ENCODE measurements around the gene KCNQ4.

The KCNQ4 gene

GRCh38 chr1:40802742-40803113 is 19.1 kb downstream of the KCNQ4 start:
- H3K27me3 ChIP-seq (ENCODE audit: control insufficient read depth in 1 of 2, insufficient read depth in 2 of 2, low read length in 2 of 2), result no peaks in the 10 kb centered on the region
- no peaks in the 10 kb centered on the region for H3K9me3 ChIP-seq (ENCODE audit: low read length)
- no peak overlapping the region for H3K9ac ChIP-seq (ENCODE audit: low read length)
- peaks cover 74% of the 10 kb centered on the region for H3K4me1 ChIP-seq (ENCODE audit: insufficient read depth, low read length)
- H3K27ac ChIP-seq (ENCODE audit: low read depth, low read length), result peak overlapping the region; percentile 84
- no peaks in the 10 kb centered on the region for H3K36me3 ChIP-seq (ENCODE audit: insufficient read depth, low read length)
- no peak overlapping the region for H3K4me3 ChIP-seq (ENCODE audit: low read depth in 1 of 2, low read length in 2 of 2)

DNA sequence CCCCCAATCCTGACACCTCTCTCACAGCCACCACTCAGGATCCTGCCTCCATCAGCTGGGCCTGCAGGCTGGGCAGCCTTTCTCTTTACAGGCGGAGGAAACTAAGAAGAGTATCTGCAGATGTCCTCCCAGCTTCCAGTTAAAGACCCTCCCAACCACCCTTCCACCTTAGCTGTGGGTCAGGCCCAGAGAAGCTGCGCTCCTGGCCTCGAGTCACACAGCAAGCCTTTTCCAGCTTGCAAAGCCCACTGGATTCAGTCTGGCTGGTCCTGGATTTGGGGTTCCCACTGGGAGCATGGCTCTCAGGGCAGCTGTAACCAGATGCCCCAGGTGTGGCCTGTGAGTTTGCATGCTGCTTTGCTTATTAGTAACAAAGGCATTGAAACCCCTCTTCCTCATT is 19.9 kb downstream of the KCNQ4 start:
- H3K4me1 ChIP-seq (ENCODE audit: insufficient read depth, low read length), result peaks cover 74% of the 10 kb centered on the region
- H3K27me3 ChIP-seq (ENCODE audit: control insufficient read depth in 1 of 2, insufficient read depth in 2 of 2, low read length in 2 of 2), result no peaks in the 10 kb centered on the region
- peak overlapping the region; percentile 84 for H3K27ac ChIP-seq (ENCODE audit: low read depth, low read length)
- H3K9ac ChIP-seq (ENCODE audit: low read length), result no peak overlapping the region
- no peak overlapping the region for H3K4me3 ChIP-seq (ENCODE audit: low read depth in 1 of 2, low read length in 2 of 2)
- H3K9me3 ChIP-seq (ENCODE audit: low read length), result no peaks in the 10 kb centered on the region
- no peaks in the 10 kb centered on the region for H3K36me3 ChIP-seq (ENCODE audit: insufficient read depth, low read length)

GRCh38 chr1:40803902-40804301 is 20.3 kb downstream of the KCNQ4 start:
- Histone ChIP-seq H3K9me3 (ENCODE audit: low read length) (no peaks in the 10 kb centered on the region), H3K9ac (ENCODE audit: low read length) (no peak overlapping the region), H3K36me3 (ENCODE audit: insufficient read depth, low read length) (no peaks in the 10 kb centered on the region), H3K27ac (ENCODE audit: low read depth, low read length) (no peak overlapping the region), H3K27me3 (ENCODE audit: control insufficient read depth in 1 of 2, insufficient read depth in 2 of 2, low read length in 2 of 2) (no peaks in the 10 kb centered on the region), H3K4me1 (ENCODE audit: insufficient read depth, low read length) (peaks cover 72% of the 10 kb centered on the region), H3K4me3 (ENCODE audit: low read depth in 1 of 2, low read length in 2 of 2) (no peak overlapping the region)

DNA sequence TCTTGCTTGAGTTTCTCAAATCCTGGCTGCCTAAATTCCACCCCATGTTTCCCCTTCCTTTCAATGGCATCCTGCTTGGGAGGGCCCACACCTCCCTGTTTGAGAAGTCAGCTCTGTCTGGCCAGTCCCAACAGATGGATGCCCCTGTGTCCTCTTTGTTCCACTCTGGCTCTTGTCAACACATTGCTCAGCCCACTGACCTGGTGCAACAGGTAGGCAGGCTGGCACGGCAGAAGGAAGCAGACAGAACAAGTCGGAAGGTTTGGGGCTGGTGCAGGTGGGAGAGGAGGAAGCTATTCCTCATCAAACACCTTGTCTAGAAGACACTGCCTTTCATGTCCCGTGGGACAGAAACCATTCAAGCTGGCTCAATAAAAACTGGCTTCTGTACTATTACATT is 22.7 kb downstream of the KCNQ4 start:
- no peak overlapping the region for H3K4me3 ChIP-seq (ENCODE audit: low read depth in 1 of 2, low read length in 2 of 2)
- H3K27me3 ChIP-seq (ENCODE audit: control insufficient read depth in 1 of 2, insufficient read depth in 2 of 2, low read length in 2 of 2), result no peaks in the 10 kb centered on the region
- no peaks in the 10 kb centered on the region for H3K9me3 ChIP-seq (ENCODE audit: low read length)
- H3K9ac ChIP-seq (ENCODE audit: low read length), result no peak overlapping the region
- H3K36me3 ChIP-seq (ENCODE audit: insufficient read depth, low read length), result no peaks in the 10 kb centered on the region
- peak overlapping the region; percentile 69 for H3K27ac ChIP-seq (ENCODE audit: low read depth, low read length)
- peaks cover 49% of the 10 kb centered on the region for H3K4me1 ChIP-seq (ENCODE audit: insufficient read depth, low read length)

DNA sequence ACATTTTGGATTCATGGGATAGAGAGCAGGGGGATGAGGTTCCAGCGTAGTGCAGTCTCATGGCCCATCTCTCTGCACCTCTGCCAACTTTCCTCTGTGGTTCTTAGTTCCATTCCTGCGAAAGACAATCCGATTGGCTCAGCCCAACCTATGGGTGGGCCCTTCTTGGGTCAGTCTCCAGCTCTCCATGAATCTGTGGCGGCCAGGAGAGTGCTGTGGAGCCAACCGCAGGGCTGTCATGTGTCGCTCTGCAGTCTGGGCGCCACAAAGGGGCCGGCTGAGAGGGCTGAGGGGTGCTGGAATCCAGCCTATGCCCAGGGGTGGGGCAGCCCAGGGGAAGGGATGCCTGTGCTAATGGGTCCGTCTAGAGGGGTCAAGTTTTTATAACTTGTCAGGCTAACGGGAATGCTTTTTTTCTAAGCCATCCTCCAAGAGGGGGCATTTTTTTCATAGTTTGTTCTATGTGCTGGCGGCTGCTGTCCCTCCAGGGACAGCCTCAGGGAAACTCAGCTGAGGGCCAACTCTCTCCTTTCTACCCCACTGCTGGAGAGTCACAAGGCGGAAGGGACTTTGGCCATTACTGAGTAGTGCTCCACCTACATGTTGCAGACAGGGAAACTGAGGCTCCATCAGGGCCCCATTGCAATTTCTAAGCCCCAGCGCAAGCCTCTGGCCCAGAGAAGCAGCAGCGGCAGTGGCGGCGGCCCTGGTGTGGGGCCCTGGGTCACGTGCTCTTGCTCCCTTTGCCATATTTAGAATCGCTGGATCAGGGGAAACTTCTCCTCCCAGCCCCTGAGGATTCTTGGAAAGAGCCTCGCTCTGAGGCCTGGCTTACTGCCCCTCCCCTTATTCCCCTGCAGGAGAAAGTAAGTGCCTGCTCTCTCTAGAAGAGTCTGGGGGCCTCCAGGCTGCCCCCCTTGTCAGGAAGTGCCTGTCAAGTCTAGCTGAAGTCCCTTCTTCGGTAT is 23.4 kb downstream of the KCNQ4 start:
- Histone ChIP-seq H3K9ac (ENCODE audit: low read length) (no peak overlapping the region), H3K27me3 (ENCODE audit: control insufficient read depth in 1 of 2, insufficient read depth in 2 of 2, low read length in 2 of 2) (no peaks in the 10 kb centered on the region), H3K9me3 (ENCODE audit: low read length) (no peaks in the 10 kb centered on the region), H3K4me1 (ENCODE audit: insufficient read depth, low read length) (peaks cover 41% of the 10 kb centered on the region), H3K27ac (ENCODE audit: low read depth, low read length) (peak overlapping the region; percentile 69), H3K4me3 (ENCODE audit: low read depth in 1 of 2, low read length in 2 of 2) (peak overlapping the region in 1 of 2 donors; percentile 31), H3K36me3 (ENCODE audit: insufficient read depth, low read length) (no peaks in the 10 kb centered on the region)

GRCh38 chr1:40808002-40808401 is 24.4 kb downstream of the KCNQ4 start:
- Histone ChIP-seq H3K9ac (ENCODE audit: low read length) (no peak overlapping the region), H3K27me3 (ENCODE audit: control insufficient read depth in 1 of 2, insufficient read depth in 2 of 2, low read length in 2 of 2) (no peaks in the 10 kb centered on the region), H3K27ac (ENCODE audit: low read depth, low read length) (peak overlapping the region; percentile 69), H3K36me3 (ENCODE audit: insufficient read depth, low read length) (no peaks in the 10 kb centered on the region), H3K4me3 (ENCODE audit: low read depth in 1 of 2, low read length in 2 of 2) (no peak overlapping the region), H3K9me3 (ENCODE audit: low read length) (no peaks in the 10 kb centered on the region), H3K4me1 (ENCODE audit: insufficient read depth, low read length) (peaks cover 35% of the 10 kb centered on the region)

- Histone ChIP-seq H3K9me3 (ENCODE audit: low read length) (no peaks in the 10 kb centered on the region), H3K9ac (ENCODE audit: low read length) (no peak overlapping the region), H3K27ac (ENCODE audit: low read depth, low read length) (no peak overlapping the region), H3K27me3 (ENCODE audit: control insufficient read depth in 1 of 2, insufficient read depth in 2 of 2, low read length in 2 of 2) (no peaks in the 10 kb centered on the region), H3K36me3 (ENCODE audit: insufficient read depth, low read length) (no peaks in the 10 kb centered on the region), H3K4me3 (ENCODE audit: low read depth in 1 of 2, low read length in 2 of 2) (no peak overlapping the region), H3K4me1 (ENCODE audit: insufficient read depth, low read length) (peaks cover 35% of the 10 kb centered on the region)
Observed at GRCh38 chr1:40808444-40808843, 24.9 kb downstream of the KCNQ4 start.

- no peaks in the 10 kb centered on the region for H3K27me3 ChIP-seq (ENCODE audit: control insufficient read depth in 1 of 2, insufficient read depth in 2 of 2, low read length in 2 of 2)
- no peaks in the 10 kb centered on the region for H3K36me3 ChIP-seq (ENCODE audit: insufficient read depth, low read length)
- no peak overlapping the region for H3K4me3 ChIP-seq (ENCODE audit: low read depth in 1 of 2, low read length in 2 of 2)
- H3K9ac ChIP-seq (ENCODE audit: low read length), result no peak overlapping the region
- peaks cover 35% of the 10 kb centered on the region for H3K4me1 ChIP-seq (ENCODE audit: insufficient read depth, low read length)
- H3K9me3 ChIP-seq (ENCODE audit: low read length), result no peaks in the 10 kb centered on the region
- no peak overlapping the region for H3K27ac ChIP-seq (ENCODE audit: low read depth, low read length)
Observed at GRCh38 chr1:40808909-40809308, 25.3 kb downstream of the KCNQ4 start.

DNA sequence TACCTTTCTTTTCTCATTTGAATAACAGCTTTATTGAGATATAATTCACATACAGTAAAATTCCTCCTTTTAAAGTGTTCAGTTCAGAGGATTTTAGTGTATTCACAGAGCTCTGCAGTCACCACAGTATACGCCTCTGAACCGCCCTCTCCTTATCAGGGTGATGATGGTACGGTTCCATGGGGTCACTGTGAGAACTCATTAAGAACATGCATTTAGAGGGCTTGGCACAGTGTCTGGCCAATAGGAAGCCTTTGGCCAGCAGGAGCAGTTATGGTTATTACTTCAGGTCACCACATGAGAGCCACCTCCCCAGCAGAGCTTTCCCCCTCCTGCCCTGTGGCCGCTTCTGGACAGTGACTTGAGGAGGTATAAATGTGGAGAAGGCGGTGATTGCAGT is 27.3 kb downstream of the KCNQ4 start:
- Histone ChIP-seq H3K4me1 (ENCODE audit: insufficient read depth, low read length) (peaks cover 26% of the 10 kb centered on the region), H3K27me3 (ENCODE audit: control insufficient read depth in 1 of 2, insufficient read depth in 2 of 2, low read length in 2 of 2) (no peaks in the 10 kb centered on the region), H3K36me3 (ENCODE audit: insufficient read depth, low read length) (no peaks in the 10 kb centered on the region), H3K27ac (ENCODE audit: low read depth, low read length) (no peak overlapping the region), H3K9me3 (ENCODE audit: low read length) (no peaks in the 10 kb centered on the region), H3K4me3 (ENCODE audit: low read depth in 1 of 2, low read length in 2 of 2) (no peak overlapping the region), H3K9ac (ENCODE audit: low read length) (no peak overlapping the region)

DNA sequence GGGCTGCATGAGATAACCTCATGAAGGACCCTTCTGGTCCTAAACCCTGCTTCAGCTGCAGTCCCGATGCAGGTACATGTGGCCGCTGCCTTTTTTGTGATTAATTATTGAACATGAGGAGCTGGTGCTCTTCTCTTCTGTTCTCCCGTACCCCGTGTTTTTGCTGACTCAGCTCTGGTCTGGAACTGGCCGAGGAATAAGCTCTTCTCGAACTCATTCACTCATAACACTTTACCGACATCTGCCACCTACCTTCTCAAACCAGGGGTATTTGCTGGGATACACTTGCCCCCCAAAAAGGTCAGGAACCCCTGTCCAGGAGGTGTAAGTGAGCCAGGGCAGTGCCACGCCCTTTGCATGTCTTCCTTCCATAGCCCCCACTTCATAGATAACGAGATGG is 31.8 kb downstream of the KCNQ4 start:
- Histone ChIP-seq H3K27me3 (ENCODE audit: control insufficient read depth in 1 of 2, insufficient read depth in 2 of 2, low read length in 2 of 2) (no peaks in the 10 kb centered on the region), H3K36me3 (ENCODE audit: insufficient read depth, low read length) (peaks cover 12% of the 10 kb centered on the region), H3K9me3 (ENCODE audit: low read length) (no peaks in the 10 kb centered on the region), H3K4me1 (ENCODE audit: insufficient read depth, low read length) (no peaks in the 10 kb centered on the region), H3K27ac (ENCODE audit: low read depth, low read length) (no peak overlapping the region), H3K4me3 (ENCODE audit: low read depth in 1 of 2, low read length in 2 of 2) (no peak overlapping the region), H3K9ac (ENCODE audit: low read length) (no peak overlapping the region)

GRCh38 chr1:40817791-40818263 is 34.2 kb downstream of the KCNQ4 start:
- H3K4me1 ChIP-seq (ENCODE audit: insufficient read depth, low read length), result peaks cover 8% of the 10 kb centered on the region
- peaks cover 14% of the 10 kb centered on the region for H3K36me3 ChIP-seq (ENCODE audit: insufficient read depth, low read length)
- no peak overlapping the region for H3K27ac ChIP-seq (ENCODE audit: low read depth, low read length)
- H3K9ac ChIP-seq (ENCODE audit: low read length), result no peak overlapping the region
- H3K9me3 ChIP-seq (ENCODE audit: low read length), result no peaks in the 10 kb centered on the region
- H3K27me3 ChIP-seq (ENCODE audit: control insufficient read depth in 1 of 2, insufficient read depth in 2 of 2, low read length in 2 of 2), result no peaks in the 10 kb centered on the region
- H3K4me3 ChIP-seq (ENCODE audit: low read depth in 1 of 2, low read length in 2 of 2), result no peak overlapping the region
